Fibroblast of lung (primary cell): ENCODE data around the gene TMEM134. TPM values are rescaled to one million over a fixed set of nuclear protein-coding genes. Genes with fewer than 3 reads are reported as not detected.

Source experiments
- DNase-seq, 2 donors: peaks; one replicate each; pipeline versions ENCODE4 v3.0.0 to v3.0.0-alpha.2; 2010; ENCODE audit warnings: low read depth in 2 of 2
- H2AFZ ChIP-seq: 2 replicates; pipeline ENCODE4 v1.5.1; 2012; ENCODE audit warnings: low read length, control low read depth, inconsistent platforms
- H3K27ac ChIP-seq: 2 replicates; pipeline ENCODE4 v1.5.1; 2011; ENCODE audit warnings: low read length, control low read depth; ENCODE audit not compliant: insufficient read depth
- H3K27me3 ChIP-seq: 2 replicates; pipeline ENCODE4 v1.5.1; 2011; ENCODE audit warnings: mild to moderate bottlenecking, low read length; ENCODE audit not compliant: control insufficient read depth, insufficient read depth
- H3K36me3 ChIP-seq: 2 replicates; pipeline ENCODE4 v1.5.1; 2011; ENCODE audit warnings: low read length; ENCODE audit not compliant: control insufficient read depth, insufficient read depth
- H3K4me1 ChIP-seq: 2 replicates; pipeline ENCODE4 v1.5.1; 2011; ENCODE audit warnings: low read length; ENCODE audit not compliant: control insufficient read depth, insufficient read depth; ENCODE audit errors: extremely low read depth
- H3K4me2 ChIP-seq: 2 replicates; pipeline ENCODE4 v1.5.1; 2011; ENCODE audit warnings: low read length, control low read depth; ENCODE audit not compliant: insufficient read depth; ENCODE audit errors: extremely low read depth
- H3K4me3 ChIP-seq, 4 experiments: fragments of 200-600 bp in 1 of 4; sonication (generic) in 1 of 4; replicated peaks in 1 of 4; 2 replicates each; pipeline ENCODE4 v1.5.1; 2011 to 2016; ENCODE audit warnings: low read length in 4 of 4, low read depth in 3 of 4, mild to moderate bottlenecking in 3 of 4, control low read depth in 2 of 4, inconsistent platforms in 1 of 4, mixed read lengths in 1 of 4; ENCODE audit not compliant: insufficient read depth in 1 of 4; ENCODE audit errors: control extremely low read depth in 1 of 4
- H3K79me2 ChIP-seq: 2 replicates; pipeline ENCODE4 v1.5.1; 2012; ENCODE audit warnings: mild to moderate bottlenecking, low read length, inconsistent platforms; ENCODE audit not compliant: control insufficient read depth, insufficient read depth
- H3K9ac ChIP-seq: 2 replicates; pipeline ENCODE4 v1.5.1; 2011; ENCODE audit warnings: mild to moderate bottlenecking, low read length, control low read depth; ENCODE audit not compliant: insufficient read depth
- H3K9me3 ChIP-seq: 2 replicates; pipeline ENCODE4 v1.5.1; 2012; ENCODE audit warnings: low read depth, low read length; ENCODE audit not compliant: control insufficient read depth, insufficient read depth
- H4K20me1 ChIP-seq: 2 replicates; pipeline ENCODE4 v1.5.1; 2011; ENCODE audit warnings: low read length; ENCODE audit not compliant: control insufficient read depth, insufficient read depth; ENCODE audit errors: extremely low read depth
- CTCF ChIP-seq, 2 donors: IDR thresholded peaks in 1 of 2; conservative IDR thresholded peaks in 1 of 2; 1 replicate in 1 of 2; 2 replicates in 1 of 2; pipeline ENCODE4 v1.5.1; 2011 to 2012; ENCODE audit warnings: low read length in 2 of 2, control low read depth in 1 of 2, inconsistent platforms in 1 of 2, low read depth in 1 of 2, mild to moderate bottlenecking in 1 of 2
- EZH2 ChIP-seq: IDR thresholded peaks from 2 replicates; pipeline ENCODE4 v1.5.1; 2012; ENCODE audit warnings: low read length, control low read depth, mild to moderate bottlenecking; ENCODE audit errors: missing control alignments
- polyA plus RNA-seq, 2 donors: library from polyadenylated mRNA; depleted of rRNA in 1 of 2; stranded (reverse) in 1 of 2; unstranded in 1 of 2; fragments of >200 nt; gene quantifications; 2 replicates each; pipeline ENCODE4 v1.2.1, GENCODE V29; 2011 to 2012; ENCODE audit warnings: missing spikeins in 1 of 2
- total RNA-seq: library from RNA; depleted of rRNA; stranded (reverse); fragments of >200 nt; gene quantifications from 2 replicates; pipeline ENCODE4 v1.2.1, GENCODE V29; 2014

The TMEM134 gene
- total and polyA plus RNA-seq, 2 donors (not counting 1 experiment from before 2014, with no cell fraction given): 11.2 to 22.0 TPM

DNA sequence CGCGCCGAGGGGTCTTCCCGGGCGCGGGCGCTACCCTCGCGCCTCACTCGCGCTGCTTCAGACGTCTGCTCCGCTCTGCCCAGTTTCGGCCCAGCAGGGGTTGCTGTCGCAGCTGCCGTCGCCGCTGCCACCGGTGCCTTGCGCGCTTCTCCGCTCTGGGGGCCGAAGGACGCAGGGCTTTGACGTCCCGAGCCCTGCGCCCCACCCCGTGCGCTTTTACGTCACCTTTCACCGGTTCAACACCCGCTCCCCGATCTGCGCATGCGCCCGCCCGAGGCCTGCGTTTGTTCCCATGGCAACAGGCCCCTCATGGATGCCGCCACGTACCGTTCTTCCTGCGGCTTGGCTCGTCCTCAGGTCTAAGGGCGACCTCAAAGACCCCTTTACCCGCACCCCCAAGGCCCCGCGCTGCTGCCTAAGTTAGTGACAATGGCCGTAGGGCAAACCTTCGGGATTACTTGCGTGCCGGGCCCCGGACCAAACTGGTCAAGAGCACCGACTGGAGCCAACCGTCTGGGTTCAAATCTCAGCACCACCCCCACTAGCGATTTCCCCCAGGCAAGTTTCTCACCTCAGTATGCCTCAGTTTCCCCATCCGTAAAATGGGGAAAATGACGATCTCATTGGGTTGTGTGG is 39.6 kb upstream of the TMEM134 start:
- Histone ChIP-seq H3K36me3 (peaks cover 3% of the 10 kb centered on the region), H3K4me1 (peaks cover 11% of the 10 kb centered on the region), H3K4me3 (peak overlapping the region; percentile 72 to 97 (median 88)), H3K9me3 (no peaks in the 10 kb centered on the region), H3K27ac (peak overlapping the region; percentile 99), H2AFZ (peak overlapping the region; percentile 94), H4K20me1 (no peaks in the 10 kb centered on the region), H3K9ac (peak overlapping the region; percentile 99), H3K27me3 (peaks cover 3% of the 10 kb centered on the region), H3K79me2 (no peaks in the 10 kb centered on the region), H3K4me2 (peak overlapping the region; percentile 99)
- DNase-seq: peak; percentile 91 to 96
- TF ChIP-seq EZH2 (no peak), CTCF (conservative IDR thresholded peaks at IDR 0.05 in 1 of 2, IDR thresholded peaks at IDR 0.05 in 1 of 2; ENCODE audit: low read depth in 1 of 2, low read length in 2 of 2) (no peak)

GRCh38 chr11:67507864-67508485 is 38.9 kb upstream of the TMEM134 start, which contains the start of gene CDK2AP2:
Gene CDK2AP2, minus strand, starts transcription at chr11:67508162. Its CDS starts 80 bp downstream, at chr11:67508082.
- Histone ChIP-seq H2AFZ (peak within 1 kb of the TSS; percentile 94), H3K79me2 (no peaks in the 10 kb centered on the region), H3K4me3 (peak within 1 kb of the TSS; percentile 72 to 97 (median 88)), H3K9ac (peak within 1 kb of the TSS; percentile 99), H3K27ac (peak within 1 kb of the TSS; percentile 99), H3K9me3 (no peaks in the 10 kb centered on the region), H3K27me3 (peaks cover 2% of the 10 kb centered on the region), H3K4me1 (peaks cover 11% of the 10 kb centered on the region), H4K20me1 (no peaks in the 10 kb centered on the region), H3K4me2 (peak within 1 kb of the TSS; percentile 99), H3K36me3 (peaks cover 3% of the 10 kb centered on the region)
- no peak for TF ChIP-seq EZH2
- TF ChIP-seq CTCF (conservative IDR thresholded peaks at IDR 0.05 in 1 of 2, IDR thresholded peaks at IDR 0.05 in 1 of 2; ENCODE audit: low read depth in 1 of 2, low read length in 2 of 2): no peak
- DNase-seq: peak; percentile 99 to 100

DNA sequence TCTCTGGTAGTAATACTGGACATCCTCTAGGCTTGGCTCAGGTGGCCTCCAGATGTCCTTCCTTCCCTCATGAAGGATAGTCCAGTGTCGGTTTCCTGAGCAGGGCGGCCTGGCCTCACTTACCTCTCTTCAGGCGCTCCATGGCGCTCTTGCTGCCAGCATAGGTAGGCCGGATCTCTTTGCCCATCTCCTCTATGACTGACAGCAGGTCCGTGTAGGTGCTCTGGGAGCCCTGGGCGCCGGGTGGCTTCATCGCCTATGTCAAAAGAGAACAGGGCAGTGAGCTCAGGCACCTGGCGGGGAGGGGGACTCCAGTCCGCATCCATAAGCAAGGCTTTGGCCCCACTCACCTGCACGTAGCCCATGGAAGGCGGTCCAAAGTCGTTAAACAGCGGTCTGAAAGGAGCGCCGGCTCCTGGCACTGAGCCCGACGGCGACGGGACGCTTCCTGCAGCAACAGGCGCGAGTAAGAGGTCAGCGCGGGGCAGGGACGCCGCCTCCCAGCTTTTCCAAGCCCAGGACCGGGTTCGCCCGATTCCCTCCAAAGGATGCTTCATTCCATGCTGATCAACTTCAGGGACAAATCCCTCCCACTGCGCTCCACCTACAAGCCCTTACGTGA is 38.3 kb upstream of the TMEM134 start:
- peak overlapping the region; percentile 67 to 97 (median 88) for H3K4me3 ChIP-seq
- peak overlapping the region; percentile 65 for H3K27ac ChIP-seq
- peaks cover 4% of the 10 kb centered on the region for H3K36me3 ChIP-seq
- peaks cover 11% of the 10 kb centered on the region for H3K4me1 ChIP-seq
- peak overlapping the region; percentile 99 for H3K9ac ChIP-seq
- no peaks in the 10 kb centered on the region for H4K20me1 ChIP-seq
- peak overlapping the region; percentile 61 for H2AFZ ChIP-seq
- H3K4me2 ChIP-seq: peak overlapping the region; percentile 76
- no peaks in the 10 kb centered on the region for H3K79me2 ChIP-seq
- no peaks in the 10 kb centered on the region for H3K27me3 ChIP-seq
- TF ChIP-seq CTCF (conservative IDR thresholded peaks at IDR 0.05 in 1 of 2, IDR thresholded peaks at IDR 0.05 in 1 of 2; ENCODE audit: low read depth in 1 of 2, low read length in 2 of 2) (no peak), EZH2 (no peak)
- H3K9me3 ChIP-seq: no peaks in the 10 kb centered on the region
- no peak for DNase-seq
